IMR-90 (cell line): ENCODE results near the gene PARP14. TPM values are rescaled to one million over a fixed set of nuclear protein-coding genes. Genes with fewer than 3 reads are reported as not detected.

Experiments
- polyA plus RNA-seq, 3 experiments: library from polyadenylated mRNA; depleted of rRNA; stranded (reverse); fragments of >200 nt; gene quantifications; 2 replicates each; pipeline ENCODE4 v1.2.3, GENCODE V29; 2012; ENCODE audit warnings: low replicate concordance in 1 of 3
- total RNA-seq: library from RNA; depleted of rRNA; stranded (reverse); fragments of >200 nt; gene quantifications from 2 replicates; pipeline ENCODE4 v1.2.3, GENCODE V29; 2012; rRNA removed

Gene PARP14
- total and polyA plus RNA-seq, 2 of the 4 experiments (the other 2 are of a cell fraction) = 9.3 to 23.1 TPM

Other genes starting within 250 kb of the PARP14 start
- 53.3 and 112 TPM in 2 replicates for gene KPNA1, start 165.9 kb upstream of the PARP14 start, total RNA-seq
- gene KPNA1, start 165.9 kb upstream of the PARP14 start, polyA plus RNA-seq (2012; rRNA removed) = 27.6 and 30.6 TPM in 2 replicates
- 7.7 and 8.6 TPM in 2 replicates for gene PARP9, start 116.5 kb upstream of the PARP14 start, total RNA-seq
- gene PARP9, start 116.5 kb upstream of the PARP14 start, polyA plus RNA-seq (2012; rRNA removed) = 5.5 and 6.7 TPM in 2 replicates
- 7.9 and 8.9 TPM in 2 replicates for gene DTX3L, start 116.5 kb upstream of the PARP14 start, total RNA-seq
- gene DTX3L, start 116.5 kb upstream of the PARP14 start, polyA plus RNA-seq (2012; rRNA removed) = 3.0 and 4.1 TPM in 2 replicates
- gene PARP15, start 103.2 kb upstream of the PARP14 start, total RNA-seq = not detected in 2 replicates
- 0.03 and 0.10 TPM in 2 replicates for gene PARP15, start 103.2 kb upstream of the PARP14 start, polyA plus RNA-seq (2012; rRNA removed)
- 4.4 and 4.8 TPM in 2 replicates for gene HSPBAP1, start 113.0 kb downstream of the PARP14 start, total RNA-seq
- gene HSPBAP1, start 113.0 kb downstream of the PARP14 start, polyA plus RNA-seq (2012; rRNA removed) = 2.5 and 2.6 TPM in 2 replicates
- gene SLC49A4, start 114.2 kb downstream of the PARP14 start, total RNA-seq = 6.5 and 12.2 TPM in 2 replicates
- 5.8 and 6.8 TPM in 2 replicates for gene SLC49A4, start 114.2 kb downstream of the PARP14 start, polyA plus RNA-seq (2012; rRNA removed)